Bronchus fibroblast of lung (primary cell): ENCODE measurements around the gene EVC. TPM values are rescaled to one million over a fixed set of nuclear protein-coding genes. Genes with fewer than 3 reads are reported as not detected.

ENCODE experiments used
- total RNA-seq: library from RNA; depleted of rRNA; stranded (reverse); fragments of >200 nt; gene quantifications from 2 replicates; pipeline ENCODE4 v1.2.3, GENCODE V29; 2015

Gene EVC
- 14.9 and 16.5 TPM in 2 replicates for total RNA-seq

DNA sequence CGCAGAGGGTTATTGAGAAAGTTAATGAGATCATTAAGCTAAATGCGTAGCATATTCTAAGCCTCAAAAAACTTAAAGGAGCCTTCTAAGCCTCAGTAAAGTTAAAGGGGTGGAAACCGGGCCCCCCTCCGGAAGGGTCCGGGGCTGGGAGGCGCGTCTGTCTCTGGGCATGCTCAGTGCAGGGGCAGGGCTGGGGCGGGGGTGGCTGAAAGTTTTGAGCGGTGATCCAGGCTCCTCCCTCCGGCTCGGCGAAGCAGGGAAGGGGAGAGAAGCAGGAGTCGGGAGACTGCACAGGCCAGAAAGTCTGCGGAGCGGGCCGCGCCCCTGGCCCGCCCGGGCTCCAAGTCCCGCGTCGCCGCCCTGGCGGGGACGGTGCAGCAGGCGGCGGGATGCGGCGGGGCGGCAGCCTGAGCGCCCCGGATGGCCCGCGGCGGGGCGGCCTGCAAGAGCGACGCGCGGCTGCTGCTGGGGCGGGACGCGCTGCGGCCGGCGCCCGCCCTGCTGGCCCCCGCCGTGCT, at the start of gene EVC:
TSS of gene EVC (plus strand) at position 241 of the 518 bp plus-strand sequence. CDS start at position 421, 180 bp downstream.

DNA sequence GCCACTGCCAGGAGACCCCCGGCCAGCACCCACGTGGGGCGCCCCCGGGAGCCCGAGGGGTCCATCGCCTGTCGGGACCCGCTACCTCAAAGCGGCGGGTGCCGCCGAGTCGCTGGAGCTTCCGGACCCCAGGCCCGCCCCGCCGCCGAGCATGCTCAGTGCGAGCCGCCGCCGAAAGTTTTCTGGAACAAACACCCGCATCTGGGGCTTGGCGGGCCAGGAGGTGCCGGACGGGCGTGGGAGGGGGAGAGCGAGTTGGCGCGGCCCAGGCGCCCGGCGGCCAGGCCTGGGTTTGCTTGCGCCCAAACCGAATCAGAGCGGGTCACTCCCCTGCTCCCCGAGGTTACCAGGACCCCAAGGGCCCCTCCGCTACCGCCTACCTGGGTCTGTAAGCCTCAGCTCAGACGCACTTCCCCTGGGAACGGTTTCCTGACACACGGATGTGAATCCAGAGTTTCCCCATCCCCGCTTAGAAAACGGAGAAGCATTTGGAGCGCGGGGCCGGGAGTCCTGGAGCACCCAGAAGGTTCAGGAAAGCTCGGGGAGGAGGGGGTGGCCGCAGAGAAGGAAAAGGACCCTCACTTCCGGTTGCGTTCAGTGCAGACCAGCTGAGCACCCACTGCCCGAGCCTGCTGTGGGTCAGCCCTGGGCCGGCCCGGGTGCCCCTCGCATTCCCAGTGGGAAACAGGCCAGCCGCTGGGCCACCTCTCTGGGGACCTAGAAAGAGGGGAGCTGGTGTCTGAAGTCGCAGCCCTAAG, 2.4 kb upstream of the EVC start, which contains the start of gene EVC2:
TSS of gene EVC2 (minus strand) at position 111 of the 758 bp plus-strand sequence. CDS start at position 65, 46 bp downstream.

Other genes with a start within 250 kb of the EVC start
- gene EVC2, start 2.6 kb upstream of the EVC start, total RNA-seq: 6.9 and 7.0 TPM in 2 replicates
- 2.1 and 2.5 TPM in 2 replicates for gene CRMP1, start 181.9 kb downstream of the EVC start, total RNA-seq